K562 (cell line): ENCODE data around the gene GNB2. TPM values are rescaled to one million over a fixed set of nuclear protein-coding genes. Genes with fewer than 3 reads are reported as not detected.

ENCODE experiments used
- CREM ChIP-seq: IDR thresholded peaks from 2 replicates; pipeline ENCODE4 v1.6.1; 2014; ENCODE audit warnings: antibody characterized with exemption, low read depth
- EP400 ChIP-seq: fragments of 450-650 bp; IDR thresholded peaks from 2 replicates; pipeline ENCODE4 v1.6.1; 2017; ENCODE audit warnings: antibody characterized with exemption, mild to moderate bottlenecking, moderate library complexity
- ETV5 ChIP-seq: sonication (generic); formaldehyde crosslinking; IDR thresholded peaks from 2 replicates; pipeline ENCODE4 v1.4.0; 2020; ENCODE audit warnings: low read depth, mild to moderate bottlenecking, missing genetic modification reagents
- HDAC8 ChIP-seq: fragments of 450-650 bp; IDR thresholded peaks from 2 replicates; pipeline ENCODE4 v1.6.1; 2016; ENCODE audit warnings: mild to moderate bottlenecking, missing genetic modification characterization, moderate library complexity, missing compliant biosample characterization
- JUN ChIP-seq, 2 experiments: sonication (generic) in 1 of 2; formaldehyde crosslinking in 1 of 2; IDR thresholded peaks; 2 replicates each; pipeline versions ENCODE4 v1.6.1 to v1.8.0; 2012 to 2022; ENCODE audit warnings: borderline replicate concordance in 2 of 2, mild to moderate bottlenecking in 2 of 2, improper control_type of control experiment in 1 of 2, low read depth in 1 of 2, low read length in 1 of 2, missing genetic modification reagents in 1 of 2
- LEF1 ChIP-seq: fragments of 450-650 bp; IDR thresholded peaks from 2 replicates; pipeline ENCODE4 v1.6.1; 2016; ENCODE audit warnings: mild to moderate bottlenecking
- MAX ChIP-seq: sonication (generic); formaldehyde crosslinking; IDR thresholded peaks from 2 replicates; pipeline ENCODE4 v1.9.0; 2022; ENCODE audit warnings: mild to moderate bottlenecking, missing genetic modification reagents
- MXI1 ChIP-seq: IDR thresholded peaks from 2 replicates; pipeline ENCODE4 v1.6.1; 2011; ENCODE audit warnings: low read depth, mild to moderate bottlenecking, improper control_type of control experiment, low read length
- POLR2A ChIP-seq: fragments of 450-650 bp; conservative IDR thresholded peaks from 2 replicates; pipeline ENCODE4 v1.6.1; 2016
- PPARD ChIP-seq: fragments of 250-450 bp; sonication (Bioruptor Pico); IDR thresholded peaks from 2 replicates; pipeline ENCODE4 v1.8.0; 2022; ENCODE audit warnings: inconsistent platforms, mild to moderate bottlenecking, moderate library complexity
- SMARCA4 ChIP-seq: fragments of 450-650 bp; IDR thresholded peaks from 2 replicates; pipeline ENCODE4 v1.6.1; 2016
- SUPT5H ChIP-seq: fragments of 450-650 bp; IDR thresholded peaks from 2 replicates; pipeline ENCODE4 v1.6.1; 2016
- XRCC5 ChIP-seq: fragments of 200-400 bp; formaldehyde crosslinking; IDR thresholded peaks from 2 replicates; pipeline ENCODE4 v1.6.1; 2017; ENCODE audit warnings: low read depth, mild to moderate bottlenecking, low read length
- ZNF561 ChIP-seq: fragments of 450-650 bp; formaldehyde crosslinking; conservative IDR thresholded peaks from 2 replicates; pipeline ENCODE4 v1.4.0; 2020; ENCODE audit warnings: mild to moderate bottlenecking, moderate library complexity
- ZNF592 ChIP-seq: fragments of 450-650 bp; IDR thresholded peaks from 2 replicates; pipeline ENCODE4 v1.6.1; 2017; ENCODE audit warnings: antibody characterized with exemption, mild to moderate bottlenecking
- ZNF609 ChIP-seq: sonication (generic); formaldehyde crosslinking; IDR thresholded peaks from 2 replicates; pipeline ENCODE4 v1.8.1; 2023; ENCODE audit warnings: missing genetic modification reagents, mild to moderate bottlenecking, borderline replicate concordance
- polyA plus RNA-seq, 8 experiments: library from polyadenylated mRNA; depleted of rRNA in 4 of 8; stranded (reverse) in 5 of 8; unstranded in 3 of 8; fragments of >200 nt; fragmentation: Nextera tagmentation in 2 of 8; fragmentation: Illumina TruSeq in 1 of 8; extraction: Ambion mirVana in 2 of 8; extraction: Trizol in 1 of 8; gene quantifications; 2 replicates each; pipeline versions ENCODE4 v1.2.1 to v1.2.3, GENCODE V29; 2011 to 2014; ENCODE audit warnings: inconsistent platforms in 1 of 8, missing spikeins in 1 of 8
- total RNA-seq, 7 experiments: library from RNA; depleted of rRNA in 6 of 7; stranded (reverse); fragments of >200 nt in 6 of 7; fragmentation: Illumina TruSeq in 2 of 7; extraction: Trizol in 2 of 7; gene quantifications; 2 replicates each; pipeline versions ENCODE4 v1.2.1 to v1.2.3, GENCODE V29; 2011 to 2021; ENCODE audit warnings: low replicate concordance in 1 of 7
- TF ChIP-seq, protein P1 (sequence below): sonication (generic); formaldehyde crosslinking; IDR thresholded peaks from 2 replicates; pipeline ENCODE4 v1.4.0; 2020; ENCODE audit warnings: mild to moderate bottlenecking, missing genetic modification reagents

Gene GNB2
- total and polyA plus RNA-seq, 9 of the 15 experiments (the other 6 are each of a cell fraction or from before 2014, with no cell fraction given): 0.65 to 320 (median 104) TPM

DNA sequence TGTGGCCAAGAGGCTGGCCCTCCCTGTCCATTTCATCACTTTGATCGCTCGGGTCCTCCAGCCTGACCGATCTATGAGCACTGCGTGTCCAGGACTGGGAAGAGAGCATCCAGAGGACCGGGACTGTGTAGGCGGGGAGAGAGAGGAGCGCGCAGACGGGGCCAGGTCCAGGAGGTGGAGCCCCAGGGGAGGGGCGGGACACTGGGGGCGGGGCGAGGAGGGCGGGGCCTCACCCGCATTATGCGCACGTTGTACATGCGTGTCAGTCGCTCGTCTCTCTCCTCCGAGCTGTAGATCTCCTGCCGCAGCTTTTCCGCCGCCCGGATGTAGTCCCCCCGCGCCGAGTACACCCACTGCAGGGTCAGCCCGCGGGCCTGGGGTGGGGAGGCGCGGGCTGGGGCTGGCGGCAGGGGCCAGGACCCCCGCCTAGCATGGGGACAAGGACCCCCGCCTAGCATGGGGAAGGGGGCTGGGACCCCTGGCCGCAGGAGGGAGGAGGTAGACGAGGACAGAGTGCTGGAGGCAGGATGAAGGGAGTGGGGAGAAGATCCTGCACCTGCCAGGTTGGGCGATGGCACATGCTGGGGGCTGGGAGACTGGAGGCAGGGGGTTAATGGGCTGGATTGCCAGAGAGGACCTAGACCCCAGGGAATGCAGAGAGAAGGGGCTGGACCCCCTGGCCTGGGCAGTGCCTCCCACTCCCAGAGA is 46.9 kb upstream of the GNB2 start (continued):
- TF ChIP-seq ZNF592 (no peak), SMARCA4 (no peak), ETV5 (CRISPR knock-in tag) (peak; percentile 64; the same call in 1 of the 2 replicates), XRCC5 (no peak), ZNF561 (CRISPR knock-in tag) (no peak), MAX (CRISPR knock-in tag) (0 out of 2 replicates have a peak, but pooled peaks have one; percentile 25), JUN (IDR thresholded peaks at IDR 0.05; ENCODE audit: borderline replicate concordance, low read depth, low read length) (no peak), JUN (CRISPR knock-in tag; IDR thresholded peaks at IDR 0.05; ENCODE audit: borderline replicate concordance) (no peak), ZNF609 (CRISPR knock-in tag) (no peak), POLR2A (peak; percentile 71; the same call in 1 of the 2 replicates), HDAC8 (tag) (no peak), SUPT5H (peak; percentile 65), LEF1 (no peak), MXI1 (no peak), EP400 (peak; percentile 38; the same call in 1 of the 2 replicates), CREM (peak; percentile 78), PPARD (CRISPR knock-in tag) (no peak)
- TF ChIP-seq, protein P1, sequence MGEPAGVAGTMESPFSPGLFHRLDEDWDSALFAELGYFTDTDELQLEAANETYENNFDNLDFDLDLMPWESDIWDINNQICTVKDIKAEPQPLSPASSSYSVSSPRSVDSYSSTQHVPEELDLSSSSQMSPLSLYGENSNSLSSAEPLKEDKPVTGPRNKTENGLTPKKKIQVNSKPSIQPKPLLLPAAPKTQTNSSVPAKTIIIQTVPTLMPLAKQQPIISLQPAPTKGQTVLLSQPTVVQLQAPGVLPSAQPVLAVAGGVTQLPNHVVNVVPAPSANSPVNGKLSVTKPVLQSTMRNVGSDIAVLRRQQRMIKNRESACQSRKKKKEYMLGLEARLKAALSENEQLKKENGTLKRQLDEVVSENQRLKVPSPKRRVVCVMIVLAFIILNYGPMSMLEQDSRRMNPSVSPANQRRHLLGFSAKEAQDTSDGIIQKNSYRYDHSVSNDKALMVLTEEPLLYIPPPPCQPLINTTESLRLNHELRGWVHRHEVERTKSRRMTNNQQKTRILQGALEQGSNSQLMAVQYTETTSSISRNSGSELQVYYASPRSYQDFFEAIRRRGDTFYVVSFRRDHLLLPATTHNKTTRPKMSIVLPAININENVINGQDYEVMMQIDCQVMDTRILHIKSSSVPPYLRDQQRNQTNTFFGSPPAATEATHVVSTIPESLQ (CRISPR knock-in tag): no peak
